GM12878 (cell line): ENCODE results near the gene VWA5B2. TPM values are rescaled to one million over a fixed set of nuclear protein-coding genes. Genes with fewer than 3 reads are reported as not detected.

Experiments
- ATAC-seq: fragments of 200-7000 bp; cut with Tn5 transposase; 3 replicates; pipeline ENCODE4 v1.9.1; 2020; ENCODE audit warnings: mild to moderate bottlenecking, moderate library complexity
- BruUV-seq: library from RNA; stranded (reverse); fragments of 400-500 nt; replicated peaks from 2 replicates; lab custom pipeline; 2021; lab: Mats Ljungman, UMichigan
- CTCF ChIA-PET: fragments of 300-600 bp; sonication (Branson Sonifier 250); formaldehyde crosslinking; extraction: SDS; loops from one replicate; lab custom pipeline; 2021; ENCODE audit warnings: inconsistent platforms; lab: Yijun Ruan, JAX
- POLR2A ChIA-PET: fragments of 350-600 bp; formaldehyde crosslinking; extraction: SDS; loops from one replicate; lab custom pipeline; 2021; ENCODE audit warnings: inconsistent platforms; lab: Charles Lee
- RAD21 ChIA-PET: fragments of 300-600 bp; sonication (Branson Sonifier 250); formaldehyde crosslinking; loops from one replicate; lab custom pipeline; 2023; ENCODE audit warnings: antibody characterized with exemption; ENCODE audit not compliant: unreplicated experiment; lab: Charles Lee
- SMC1A ChIA-PET: fragments of 300-600 bp; sonication (Branson Sonifier 250); formaldehyde crosslinking; loops from one replicate; lab custom pipeline; 2023; ENCODE audit not compliant: unreplicated experiment, uncharacterized antibody; lab: Charles Lee
- DNase-seq: peaks from one replicate; pipeline ENCODE4 v3.0.0-alpha.2; 2011; ENCODE audit warnings: low read depth, low spot score
- FAIRE-seq: peaks from 3 replicates; lab custom pipeline; 2011; peaks lifted over from hg19 to GRCh38; lab: Jason Lieb, UNC
- H2AFZ ChIP-seq: 2 replicates; pipeline ENCODE4 v1.6.0; 2011; ENCODE audit warnings: low read depth, low read length, control low read depth; ENCODE audit not compliant: control insufficient read depth
- H3K27ac ChIP-seq: 2 replicates; pipeline ENCODE4 v1.5.1; 2011; ENCODE audit warnings: control low read depth; ENCODE audit not compliant: control insufficient read depth, insufficient read depth
- H3K27me3 ChIP-seq, 2 experiments: replicated peaks in 1 of 2; 2 replicates each; pipeline versions ENCODE4 v1.6.0 to v1.6.1; 2011; ENCODE audit warnings: low read length in 1 of 2; ENCODE audit not compliant: control insufficient read depth in 2 of 2, insufficient read depth in 2 of 2
- H3K36me3 ChIP-seq, 2 experiments: 2 replicates each; pipeline ENCODE4 v1.5.1; 2011; ENCODE audit warnings: low read length in 1 of 2; ENCODE audit not compliant: control insufficient read depth in 2 of 2, insufficient read depth in 2 of 2
- H3K4me1 ChIP-seq: 2 replicates; pipeline ENCODE4 v1.6.1; 2011; ENCODE audit warnings: mild to moderate bottlenecking, low read length, moderate library complexity, mixed read lengths; ENCODE audit not compliant: control insufficient read depth, insufficient read depth
- H3K4me2 ChIP-seq: 2 replicates; pipeline ENCODE4 v1.6.0; 2011; ENCODE audit warnings: control low read depth; ENCODE audit not compliant: control insufficient read depth, insufficient read depth
- H3K4me3 ChIP-seq: fragments of 200-600 bp; sonication (generic); 2 replicates; pipeline ENCODE4 v1.5.1; 2016
- H3K79me2 ChIP-seq: 2 replicates; pipeline ENCODE4 v1.6.0; 2011; ENCODE audit warnings: low read length; ENCODE audit not compliant: control insufficient read depth, insufficient read depth
- H3K9ac ChIP-seq: 2 replicates; pipeline ENCODE4 v1.8.0; 2011; ENCODE audit warnings: low read length, control low read depth, mixed read lengths; ENCODE audit not compliant: control insufficient read depth, insufficient read depth
- H3K9me3 ChIP-seq: replicated peaks from 3 replicates; pipeline ENCODE4 v1.5.1; 2011; ENCODE audit warnings: mild to moderate bottlenecking, low read length; ENCODE audit not compliant: control insufficient read depth, insufficient read depth
- H4K20me1 ChIP-seq: 2 replicates; pipeline ENCODE4 v1.6.0; 2011; ENCODE audit not compliant: control insufficient read depth, insufficient read depth
- CBFB ChIP-seq: IDR thresholded peaks from 2 replicates; pipeline ENCODE4 v1.6.1; 2016; ENCODE audit warnings: antibody characterized with exemption, low read depth
- ETV6 ChIP-seq, 2 experiments: fragments of 450-650 bp in 1 of 2; IDR thresholded peaks in 1 of 2; conservative IDR thresholded peaks in 1 of 2; 2 replicates each; pipeline ENCODE4 v1.6.1; 2014; ENCODE audit warnings: antibody characterized with exemption in 1 of 2, borderline replicate concordance in 1 of 2, low read depth in 1 of 2, mild to moderate bottlenecking in 1 of 2, moderate library complexity in 1 of 2
- FOXK2 ChIP-seq: fragments of 450-650 bp; IDR thresholded peaks from 2 replicates; pipeline ENCODE4 v1.6.1; 2017; ENCODE audit warnings: mild to moderate bottlenecking, moderate library complexity
- MYC ChIP-seq: IDR thresholded peaks from 2 replicates; pipeline ENCODE4 v1.6.1; 2011; ENCODE audit warnings: mild to moderate bottlenecking, low read length, moderate library complexity, inconsistent platforms; ENCODE audit not compliant: insufficient read depth, insufficient replicate concordance, insufficient read length, severe bottlenecking
- NBN ChIP-seq: fragments of 450-650 bp; IDR thresholded peaks from 2 replicates; pipeline ENCODE4 v1.6.1; 2016
- RB1 ChIP-seq: fragments of 450-650 bp; formaldehyde crosslinking; IDR thresholded peaks from 2 replicates; pipeline ENCODE4 v1.6.1; 2017; ENCODE audit warnings: mild to moderate bottlenecking, borderline replicate concordance
- SMC3 ChIP-seq: IDR thresholded peaks from 2 replicates; pipeline ENCODE4 v1.6.1; 2011; ENCODE audit warnings: low read length, improper control_type of control experiment, borderline replicate concordance
- SRF ChIP-seq, 2 experiments: IDR thresholded peaks; 2 replicates each; pipeline ENCODE4 v1.6.1; 2011; ENCODE audit warnings: low read depth in 2 of 2, low read length in 2 of 2, mild to moderate bottlenecking in 1 of 2, moderate library complexity in 1 of 2
- WGBS: methylation state at CpG from one replicate; pipeline ENCODE4 v1.1.6; 2016; ENCODE audit warnings: low lambda C conversion rate; ENCODE audit not compliant: insufficient replicate concordance, insufficient coverage; ENCODE audit errors: missing lambda C conversion rate; 5-methylcytosine and 5-hydroxymethylcytosine counted together
- in situ Hi-C: fragments of 300-500 bp; cut with MboI; formaldehyde crosslinking; loops from 9 replicates; pipeline ENCODE4 v1.14.3; 2018; ENCODE audit warnings: mixed read lengths
- intact Hi-C: fragments of 100-400 bp; cut with micrococcal nuclease; formaldehyde crosslinking; loops from one replicate; pipeline ENCODE4 v1.14.2; 2022; ENCODE audit not compliant: unreplicated experiment
- polyA plus RNA-seq, 11 experiments: library from polyadenylated mRNA; depleted of rRNA in 4 of 11; unstranded in 6 of 11; stranded (reverse) in 5 of 11; fragments of >200 nt; fragmentation: Nextera tagmentation in 4 of 11; fragmentation: Illumina TruSeq in 1 of 11; extraction: Ambion mirVana in 4 of 11; extraction: Trizol in 1 of 11; gene quantifications; 1 replicate in 1 of 11; 2 replicates in 10 of 11; pipeline versions ENCODE4 v1.2.1 to v1.2.3, GENCODE V29; 2011 to 2016; ENCODE audit warnings: inconsistent platforms in 2 of 11, missing spikeins in 2 of 11, low read depth in 1 of 11
- total RNA-seq, 4 experiments: library from RNA; depleted of rRNA in 3 of 4; stranded (reverse); fragments of >200 nt in 3 of 4; fragmentation: Illumina TruSeq in 1 of 4; extraction: Trizol in 1 of 4; gene quantifications; 2 replicates each; pipeline versions ENCODE4 v1.2.1 to v1.2.3, GENCODE V29; 2013 to 2021
- TF ChIP-seq, protein P1 (sequence below): fragments of 450-650 bp; conservative IDR thresholded peaks from 2 replicates; pipeline ENCODE4 v1.6.1; 2017; ENCODE audit warnings: mild to moderate bottlenecking, moderate library complexity

VWA5B2 gene
- total and polyA plus RNA-seq, 10 of the 15 experiments (the other 5 are each of a cell fraction or from before 2014, with no cell fraction given), result 0.03 to 0.09 TPM; not detected in 8

DNA sequence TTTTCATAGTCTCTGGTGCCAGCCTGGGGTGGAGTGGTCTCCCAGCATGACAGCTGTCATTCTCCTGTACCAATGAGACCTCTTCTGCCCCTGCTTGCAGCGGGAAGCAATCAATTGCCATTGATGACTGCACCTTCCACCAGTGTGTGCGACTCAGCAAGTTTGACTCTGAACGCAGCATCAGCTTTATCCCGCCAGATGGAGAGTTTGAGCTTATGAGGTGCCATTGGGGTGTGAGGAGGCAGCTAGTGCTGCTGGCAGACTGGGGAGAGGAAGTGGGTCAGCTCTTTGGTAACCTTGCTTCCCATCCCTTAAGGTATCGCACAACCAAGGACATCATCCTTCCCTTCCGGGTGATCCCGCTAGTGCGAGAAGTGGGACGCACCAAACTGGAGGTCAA is 47.8 kb upstream of the VWA5B2 start:
- ChIA-PET CTCF (interaction anchor here (1.2 kb wide), 1 partner anchor 45 kb away, joined by 3 read pairs; no protein-coding TSS in a partner anchor), RAD21 (no interaction called here), POLR2A (no interaction called here), SMC1A (interaction anchor here (1.4 kb wide), 1 partner anchor 29 kb away, joined by 3 read pairs; no protein-coding TSS in a partner anchor)
- Histone ChIP-seq H3K9ac (no peak overlapping the region), H3K27ac (no peak overlapping the region), H4K20me1 (no peaks in the 10 kb centered on the region), H3K27me3 (no peaks in the 10 kb centered on the region), H2AFZ (no peak overlapping the region), H3K4me3 (no peak overlapping the region), H3K9me3 (no peaks in the 10 kb centered on the region), H3K4me1 (peaks cover 5% of the 10 kb centered on the region), H3K36me3 (peaks cover 19 to 38% of the 10 kb centered on the region in 2 experiments), H3K4me2 (no peak overlapping the region), H3K79me2 (peaks cover 18% of the 10 kb centered on the region)
- intact Hi-C loops (no loop called here), in situ Hi-C loops (no loop called here)
- BruUV-seq, result no TSS peak
- 99% methylated on average over 9 of the region's 9 CpGs for WGBS
- ATAC-seq, result no peak
- DNase-seq, result no peak
- FAIRE-seq, result no peak
- TF ChIP-seq ETV6 (conservative IDR thresholded peaks at IDR 0.05 in 1 of 2, IDR thresholded peaks at IDR 0.05 in 1 of 2; ENCODE audit: borderline replicate concordance in 1 of 2, low read depth in 1 of 2) (no peak), MYC (no peak), NBN (no peak), SMC3 (no peak), CBFB (no peak), RB1 (no peak), FOXK2 (no peak), SRF (IDR thresholded peaks at IDR 0.05; ENCODE audit: low read depth in 2 of 2, low read length in 2 of 2) (no peak)
- TF ChIP-seq, protein P1, sequence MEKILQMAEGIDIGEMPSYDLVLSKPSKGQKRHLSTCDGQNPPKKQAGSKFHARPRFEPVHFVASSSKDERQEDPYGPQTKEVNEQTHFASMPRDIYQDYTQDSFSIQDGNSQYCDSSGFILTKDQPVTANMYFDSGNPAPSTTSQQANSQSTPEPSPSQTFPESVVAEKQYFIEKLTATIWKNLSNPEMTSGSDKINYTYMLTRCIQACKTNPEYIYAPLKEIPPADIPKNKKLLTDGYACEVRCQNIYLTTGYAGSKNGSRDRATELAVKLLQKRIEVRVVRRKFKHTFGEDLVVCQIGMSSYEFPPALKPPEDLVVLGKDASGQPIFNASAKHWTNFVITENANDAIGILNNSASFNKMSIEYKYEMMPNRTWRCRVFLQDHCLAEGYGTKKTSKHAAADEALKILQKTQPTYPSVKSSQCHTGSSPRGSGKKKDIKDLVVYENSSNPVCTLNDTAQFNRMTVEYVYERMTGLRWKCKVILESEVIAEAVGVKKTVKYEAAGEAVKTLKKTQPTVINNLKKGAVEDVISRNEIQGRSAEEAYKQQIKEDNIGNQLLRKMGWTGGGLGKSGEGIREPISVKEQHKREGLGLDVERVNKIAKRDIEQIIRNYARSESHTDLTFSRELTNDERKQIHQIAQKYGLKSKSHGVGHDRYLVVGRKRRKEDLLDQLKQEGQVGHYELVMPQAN, result no peak
